Effector memory CD4-positive, alpha-beta T cell (primary cell): Measurements from ENCODE around the gene PRMT1.

Experiments used
- DNase-seq, 3 donors: peaks; one replicate each; pipeline ENCODE4 v3.0.0-alpha.2; 2020
- H3K27ac ChIP-seq: 2 replicates; pipeline ENCODE4 v1.7.0; 2013; ENCODE audit warnings: mild to moderate bottlenecking, low read length, moderate library complexity; ENCODE audit not compliant: insufficient read depth, poor library complexity, severe bottlenecking
- H3K27me3 ChIP-seq: replicated peaks from 2 replicates; pipeline ENCODE4 v1.7.0; 2013; ENCODE audit warnings: mild to moderate bottlenecking, low read length; ENCODE audit not compliant: insufficient read depth, control insufficient read depth, poor library complexity, severe bottlenecking
- H3K36me3 ChIP-seq: 2 replicates; pipeline ENCODE4 v1.7.0; 2013; ENCODE audit warnings: mild to moderate bottlenecking, low read length, moderate library complexity; ENCODE audit not compliant: control insufficient read depth, insufficient read depth
- H3K4me1 ChIP-seq: 2 replicates; pipeline ENCODE4 v1.7.0; 2013; ENCODE audit warnings: low read length, mild to moderate bottlenecking; ENCODE audit not compliant: control insufficient read depth, insufficient read depth, poor library complexity, severe bottlenecking
- H3K4me3 ChIP-seq: 2 replicates; pipeline ENCODE4 v1.7.0; 2013; ENCODE audit warnings: low read length, low read depth, mild to moderate bottlenecking; ENCODE audit not compliant: insufficient read depth, poor library complexity, severe bottlenecking
- H3K9me3 ChIP-seq: 2 replicates; pipeline ENCODE4 v1.7.0; 2013; ENCODE audit warnings: mild to moderate bottlenecking, low read length, moderate library complexity; ENCODE audit not compliant: control insufficient read depth

Gene PRMT1

GRCh38 chr19:49658566-49659442 is 18.3 kb upstream of the PRMT1 start:
- H3K27ac ChIP-seq = peak overlapping the region; percentile 14
- peaks cover 15% of the 10 kb centered on the region for H3K4me1 ChIP-seq
- peaks cover 87% of the 10 kb centered on the region for H3K36me3 ChIP-seq
- no peaks in the 10 kb centered on the region for H3K27me3 ChIP-seq
- DNase-seq = no peak
- no peak overlapping the region for H3K4me3 ChIP-seq
- H3K9me3 ChIP-seq = no peaks in the 10 kb centered on the region

GRCh38 chr19:49660338-49660961 is 16.6 kb upstream of the PRMT1 start:
- Histone ChIP-seq H3K4me3 (no peak overlapping the region), H3K9me3 (no peaks in the 10 kb centered on the region), H3K27me3 (no peaks in the 10 kb centered on the region), H3K4me1 (peaks cover 20% of the 10 kb centered on the region), H3K36me3 (peaks cover 73% of the 10 kb centered on the region), H3K27ac (peak overlapping the region; percentile 13)
- DNase-seq = no peak

GRCh38 chr19:49662011-49662410 is 15.1 kb upstream of the PRMT1 start:
- DNase-seq = no peak
- H3K4me1 ChIP-seq = peaks cover 27% of the 10 kb centered on the region
- H3K27me3 ChIP-seq = no peaks in the 10 kb centered on the region
- peak overlapping the region; percentile 85 for H3K27ac ChIP-seq
- no peaks in the 10 kb centered on the region for H3K9me3 ChIP-seq
- peaks cover 58% of the 10 kb centered on the region for H3K36me3 ChIP-seq
- no peak overlapping the region for H3K4me3 ChIP-seq

- H3K4me3 ChIP-seq = peak overlapping the region; percentile 97
- peak overlapping the region; percentile 85 for H3K27ac ChIP-seq
- H3K4me1 ChIP-seq = peaks cover 27% of the 10 kb centered on the region
- peaks cover 46% of the 10 kb centered on the region for H3K36me3 ChIP-seq
- no peak for DNase-seq
- H3K27me3 ChIP-seq = no peaks in the 10 kb centered on the region
- H3K9me3 ChIP-seq = no peaks in the 10 kb centered on the region
Measured at GRCh38 chr19:49663224-49663623, 13.8 kb upstream of the PRMT1 start.

- Histone ChIP-seq H3K27me3 (no peaks in the 10 kb centered on the region), H3K36me3 (peaks cover 34% of the 10 kb centered on the region), H3K4me3 (peak overlapping the region; percentile 97), H3K9me3 (no peaks in the 10 kb centered on the region), H3K4me1 (peaks cover 27% of the 10 kb centered on the region), H3K27ac (peak overlapping the region; percentile 85)
- DNase-seq = peak; percentile 85 to 87 (median 86)
Measured at GRCh38 chr19:49664171-49665035, 12.7 kb upstream of the PRMT1 start.

GRCh38 chr19:49665036-49665350 is 12.1 kb upstream of the PRMT1 start:
- Histone ChIP-seq H3K36me3 (peaks cover 31% of the 10 kb centered on the region), H3K9me3 (no peaks in the 10 kb centered on the region), H3K27ac (peak overlapping the region; percentile 85), H3K4me1 (peaks cover 27% of the 10 kb centered on the region), H3K27me3 (no peaks in the 10 kb centered on the region), H3K4me3 (peak overlapping the region; percentile 97)
- DNase-seq = no peak

- H3K4me1 ChIP-seq = peaks cover 27% of the 10 kb centered on the region
- H3K36me3 ChIP-seq = peaks cover 25% of the 10 kb centered on the region
- H3K9me3 ChIP-seq = no peaks in the 10 kb centered on the region
- H3K27me3 ChIP-seq = no peaks in the 10 kb centered on the region
- H3K4me3 ChIP-seq = peak within 1 kb of the TSS; percentile 97
- H3K27ac ChIP-seq = peak within 1 kb of the TSS; percentile 85
- DNase-seq = peak; percentile 97 to 99 (median 98)
Measured at GRCh38 chr19:49665351-49666119, 11.5 kb upstream of the PRMT1 start, which contains the start of the genes BCL2L12 and IRF3. TSS of gene BCL2L12 (plus strand) at chr19:49665933. CDS start at chr19:49666693, 760 bp downstream. TSS of gene IRF3 (minus strand) at chr19:49665857. CDS start at chr19:49664838, 1,019 bp downstream.

GRCh38 chr19:49666120-49666444 is 11.0 kb upstream of the PRMT1 start:
- H3K4me1 ChIP-seq = peaks cover 27% of the 10 kb centered on the region
- peak overlapping the region; percentile 97 for H3K4me3 ChIP-seq
- H3K27me3 ChIP-seq = no peaks in the 10 kb centered on the region
- H3K36me3 ChIP-seq = peaks cover 22% of the 10 kb centered on the region
- peak overlapping the region; percentile 85 for H3K27ac ChIP-seq
- H3K9me3 ChIP-seq = no peaks in the 10 kb centered on the region
- no peak for DNase-seq

GRCh38 chr19:49667473-49667872 is 9.6 kb upstream of the PRMT1 start:
- no peaks in the 10 kb centered on the region for H3K9me3 ChIP-seq
- H3K27ac ChIP-seq = no peak overlapping the region
- H3K4me1 ChIP-seq = peaks cover 30% of the 10 kb centered on the region
- no peaks in the 10 kb centered on the region for H3K27me3 ChIP-seq
- H3K4me3 ChIP-seq = no peak overlapping the region
- DNase-seq = no peak
- peaks cover 8% of the 10 kb centered on the region for H3K36me3 ChIP-seq
